Testis (tissue), 3 donors: ENCODE results near the gene SKOR2. TPM values are rescaled to one million over a fixed set of nuclear protein-coding genes. Genes with fewer than 3 reads are reported as not detected.
"Not testable (repeated sequence)": the region's sequence is repeated elsewhere in the genome, so short reads cannot be mapped to it uniquely, and the experiment has no call there.

Experiments used
- DNase-seq: peaks from one replicate; pipeline ENCODE4 v3.0.0-alpha.2; 2019
- H3K27ac ChIP-seq, 2 donors: fragments of 200-600 bp; sonication (generic); one replicate each; pipeline ENCODE4 v1.5.1; 2019
- H3K27me3 ChIP-seq: fragments of 200-600 bp; sonication (generic); one replicate; pipeline ENCODE4 v1.5.1; 2019
- H3K36me3 ChIP-seq: fragments of 200-600 bp; sonication (generic); one replicate; pipeline ENCODE4 v1.5.1; 2017; ENCODE audit warnings: low read depth; ENCODE audit errors: missing control alignments
- H3K4me1 ChIP-seq: fragments of 200-600 bp; sonication (generic); one replicate; pipeline ENCODE4 v1.5.1; 2019
- H3K4me3 ChIP-seq, 2 donors: fragments of 200-600 bp; sonication (generic); one replicate each; pipeline ENCODE4 v1.5.1; 2017 to 2019
- H3K9me3 ChIP-seq: fragments of 200-600 bp; sonication (generic); one replicate; pipeline ENCODE4 v1.5.1; 2017
- POLR2A ChIP-seq: fragments of 450-650 bp; IDR thresholded peaks from one replicate; pipeline ENCODE4 v1.6.1; 2017; ENCODE audit warnings: antibody characterized with exemption, mild to moderate bottlenecking, moderate library complexity
- WGBS, 2 donors: methylation state at CpG; one replicate each; pipeline ENCODE4 v1.1.5; 2018; 5-methylcytosine and 5-hydroxymethylcytosine counted together
- intact Hi-C: fragments of 100-400 bp; cut with DNase I; formaldehyde crosslinking; loops from one replicate; pipeline ENCODE4 v1.15.1; 2023; ENCODE audit warnings: low total_unique reads
- polyA plus RNA-seq: library from polyadenylated mRNA; stranded (reverse); fragments of 350-450 nt; fragmentation: Illumina TruSeq; extraction: RNeasy Lipid Tissue Mini Kit (QIAGEN cat#74804); gene quantifications from one replicate; pipeline ENCODE4 v1.2.3, GENCODE V29; 2014; ENCODE audit warnings: low read depth, low replicate concordance; ENCODE audit not compliant: insufficient read depth
- total RNA-seq, 2 donors: library from RNA; depleted of rRNA; stranded (reverse); fragments of >200 nt; gene quantifications; one replicate each; pipeline ENCODE4 v1.2.3, GENCODE V29; 2016
- TF ChIP-seq, protein P1 (sequence below), 3 experiments: fragments of 450-650 bp in 2 of 3; fragments of 200-600 bp in 1 of 3; sonication (generic) in 1 of 3; IDR thresholded peaks; one replicate each; pipeline ENCODE4 v1.5.1; 2016 to 2019; ENCODE audit warnings: antibody characterized with exemption in 3 of 3, mild to moderate bottlenecking in 2 of 3, moderate library complexity in 1 of 3

Gene SKOR2
- total and polyA plus RNA-seq, 3 donors from 2014 or later = 0.43 to 1.4 (median 0.59) TPM

DNA sequence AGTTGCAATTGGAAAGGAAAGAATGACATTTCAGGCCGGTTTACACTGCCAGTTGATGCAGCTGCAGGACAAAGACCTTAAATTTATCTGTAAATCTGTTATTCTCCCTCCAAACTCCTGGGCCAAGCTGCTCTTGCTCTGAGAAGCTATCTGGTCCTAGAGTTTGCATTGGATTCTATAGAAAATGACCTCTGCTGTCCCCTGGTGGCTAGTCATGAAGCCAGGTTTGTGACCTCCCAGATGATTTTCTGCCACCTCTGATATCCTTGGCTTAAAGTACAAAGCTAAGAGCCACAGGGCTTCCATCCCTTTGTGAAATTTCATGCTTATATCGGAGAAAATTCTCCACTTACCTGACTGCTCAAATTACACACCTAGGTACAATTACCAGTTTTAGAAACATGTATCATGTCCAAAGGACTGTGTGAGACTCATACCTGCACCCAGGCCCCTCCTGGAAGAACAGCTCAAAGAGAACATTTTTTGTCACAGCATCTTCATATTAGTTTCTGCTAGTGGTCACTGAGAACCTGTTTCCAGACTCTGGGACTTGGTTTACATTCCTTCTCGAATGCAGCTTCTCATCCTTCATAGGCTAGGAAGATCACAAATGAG is 46.4 kb downstream of the SKOR2 start:
- peak; percentile 48 for DNase-seq
- Histone ChIP-seq H3K27ac (no peak overlapping the region), H3K4me3 (no peak overlapping the region), H3K9me3 (no peaks in the 10 kb centered on the region), H3K27me3 (no peaks in the 10 kb centered on the region), H3K36me3 (no peaks in the 10 kb centered on the region), H3K4me1 (no peaks in the 10 kb centered on the region)
- WGBS, 2 donors = 68 to 69% methylated on average over 3 of the region's 3 CpGs
- TF ChIP-seq, protein P1, sequence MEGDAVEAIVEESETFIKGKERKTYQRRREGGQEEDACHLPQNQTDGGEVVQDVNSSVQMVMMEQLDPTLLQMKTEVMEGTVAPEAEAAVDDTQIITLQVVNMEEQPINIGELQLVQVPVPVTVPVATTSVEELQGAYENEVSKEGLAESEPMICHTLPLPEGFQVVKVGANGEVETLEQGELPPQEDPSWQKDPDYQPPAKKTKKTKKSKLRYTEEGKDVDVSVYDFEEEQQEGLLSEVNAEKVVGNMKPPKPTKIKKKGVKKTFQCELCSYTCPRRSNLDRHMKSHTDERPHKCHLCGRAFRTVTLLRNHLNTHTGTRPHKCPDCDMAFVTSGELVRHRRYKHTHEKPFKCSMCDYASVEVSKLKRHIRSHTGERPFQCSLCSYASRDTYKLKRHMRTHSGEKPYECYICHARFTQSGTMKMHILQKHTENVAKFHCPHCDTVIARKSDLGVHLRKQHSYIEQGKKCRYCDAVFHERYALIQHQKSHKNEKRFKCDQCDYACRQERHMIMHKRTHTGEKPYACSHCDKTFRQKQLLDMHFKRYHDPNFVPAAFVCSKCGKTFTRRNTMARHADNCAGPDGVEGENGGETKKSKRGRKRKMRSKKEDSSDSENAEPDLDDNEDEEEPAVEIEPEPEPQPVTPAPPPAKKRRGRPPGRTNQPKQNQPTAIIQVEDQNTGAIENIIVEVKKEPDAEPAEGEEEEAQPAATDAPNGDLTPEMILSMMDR (IDR thresholded peaks at IDR 0.05) = peak; percentile 52 to 60 (median 58)
- no peak for TF ChIP-seq POLR2A
- intact Hi-C loops = no loop called here

DNA sequence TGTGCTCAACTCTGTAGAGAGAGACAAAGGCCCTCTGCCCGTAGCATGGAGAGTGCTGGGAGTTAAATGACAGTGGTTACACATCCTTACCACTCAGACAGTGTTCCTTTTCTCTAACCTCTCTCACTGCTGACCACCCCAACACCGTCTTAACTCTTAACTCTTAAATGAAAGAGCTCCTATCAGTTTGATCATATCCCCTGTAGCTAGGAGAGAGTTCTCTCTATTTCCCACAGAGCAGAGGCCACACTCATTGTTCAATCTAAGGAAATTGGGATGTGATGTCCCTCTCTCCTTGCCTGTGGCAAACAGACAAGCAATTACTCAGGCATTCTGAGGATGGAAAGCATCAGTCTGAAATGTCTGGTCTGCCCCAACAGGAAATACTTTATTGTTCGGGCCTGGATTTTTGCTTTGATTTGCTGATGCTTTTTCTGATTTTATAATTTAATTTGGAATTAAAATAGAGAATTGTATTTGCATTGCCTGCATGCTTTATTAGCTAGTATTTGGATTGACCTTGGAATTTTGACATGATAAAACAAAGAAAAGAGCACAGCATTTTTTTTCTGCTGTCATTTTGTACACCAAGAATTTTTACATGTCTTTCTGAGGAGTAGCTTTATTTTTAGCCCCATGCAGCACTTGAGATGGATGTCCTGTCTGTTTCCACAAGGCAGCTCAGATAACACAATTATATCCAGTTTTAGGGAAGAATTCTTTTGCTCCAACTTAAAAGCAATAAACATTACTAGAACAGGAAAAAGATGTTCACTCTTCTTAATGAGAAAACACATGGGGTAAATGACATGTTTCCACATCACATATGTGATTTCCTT is 47.6 kb downstream of the SKOR2 start:
- no peaks in the 10 kb centered on the region for H3K36me3 ChIP-seq
- H3K27ac ChIP-seq = no peak overlapping the region
- intact Hi-C loops = no loop called here
- TF ChIP-seq POLR2A = no peak
- TF ChIP-seq, protein P1 (IDR thresholded peaks at IDR 0.05) = no peak
- H3K27me3 ChIP-seq = no peaks in the 10 kb centered on the region
- no peak overlapping the region for H3K4me3 ChIP-seq
- H3K9me3 ChIP-seq = no peaks in the 10 kb centered on the region
- DNase-seq = no peak
- H3K4me1 ChIP-seq = no peaks in the 10 kb centered on the region
- whole genome bisulfite sequencing, 2 donors = 56 to 63% methylated on average over 3 of the region's 3 CpGs

DNA sequence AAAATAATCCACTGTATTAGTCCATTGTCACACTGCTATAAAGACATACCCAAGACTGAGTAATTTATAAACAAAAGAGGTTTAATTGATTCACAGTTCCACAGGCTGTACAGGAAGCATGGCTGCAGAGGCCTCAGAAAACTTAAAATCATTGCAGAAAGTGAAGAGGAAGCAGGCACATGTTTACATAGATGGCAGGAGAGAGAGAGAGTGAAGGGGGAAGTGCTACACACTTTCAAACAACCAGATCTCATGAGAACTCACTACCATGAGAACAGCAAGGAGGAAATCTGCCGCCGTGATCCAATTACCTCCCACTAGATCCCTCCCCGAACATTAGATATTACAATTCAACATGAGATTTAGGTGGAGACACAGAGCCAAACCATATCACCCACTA is 55.5 kb downstream of the SKOR2 start:
- 67 to 77% methylated on average over 3 of the region's 3 CpGs for WGBS, 2 donors
- H3K36me3 ChIP-seq, DNase-seq, H3K27me3 ChIP-seq, intact Hi-C loops, H3K4me3 ChIP-seq, H3K9me3 ChIP-seq, H3K27ac ChIP-seq, H3K4me1 ChIP-seq: not testable (repeated sequence)

- TF ChIP-seq POLR2A = no peak
- TF ChIP-seq, protein P1 (IDR thresholded peaks at IDR 0.05) = no peak
- no peaks in the 10 kb centered on the region for H3K27me3 ChIP-seq
- H3K27ac ChIP-seq = no peak overlapping the region
- H3K9me3 ChIP-seq = no peaks in the 10 kb centered on the region
- 89 to 97% methylated on average over 2 of the region's 2 CpGs for WGBS, 2 donors
- no peaks in the 10 kb centered on the region for H3K36me3 ChIP-seq
- intact Hi-C loops = no loop called here
- H3K4me3 ChIP-seq = no peak overlapping the region
- H3K4me1 ChIP-seq = no peaks in the 10 kb centered on the region
- no peak for DNase-seq
Measured at GRCh38 chr18:47191961-47192360, 59.5 kb downstream of the SKOR2 start.

DNA sequence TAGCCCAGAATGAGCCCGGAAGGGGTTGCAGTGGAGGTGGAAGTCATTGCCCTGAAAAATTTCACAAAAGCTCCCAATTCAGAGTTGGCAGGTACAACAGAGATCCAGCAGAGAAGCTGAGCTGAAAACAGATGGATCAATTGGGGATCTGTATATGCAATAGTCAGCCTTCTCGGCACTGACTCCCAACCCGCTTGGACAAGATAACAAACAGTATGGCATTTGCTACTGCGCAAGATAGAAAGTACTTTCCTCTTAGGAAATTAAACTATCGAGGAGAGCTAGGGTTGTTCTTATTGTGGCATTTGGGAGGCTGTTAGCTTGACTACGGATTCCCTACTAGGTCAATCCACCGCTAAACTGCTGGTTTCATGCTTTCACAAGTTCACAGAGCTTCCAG is 63.7 kb downstream of the SKOR2 start:
- no peak for TF ChIP-seq POLR2A
- TF ChIP-seq, protein P1 (IDR thresholded peaks at IDR 0.05) = no peak
- no peak for DNase-seq
- 42 to 71% methylated on average over 7 of the region's 7 CpGs for WGBS, 2 donors
- Histone ChIP-seq H3K27ac (no peak overlapping the region), H3K4me1 (no peaks in the 10 kb centered on the region), H3K36me3 (no peaks in the 10 kb centered on the region), H3K4me3 (peak overlapping the region in 1 of 2 donors; percentile 15), H3K9me3 (no peaks in the 10 kb centered on the region), H3K27me3 (no peaks in the 10 kb centered on the region)
- intact Hi-C loops = no loop called here
